GM18519 (cell line): ENCODE data around the gene GOLGA6A.
"Not testable (repeated sequence)": the region's sequence is repeated elsewhere in the genome, so short reads cannot be mapped to it uniquely, and the experiment has no call there.

Experiments
- ATAC-seq: cut with Tn5 transposase; IDR thresholded peaks from one replicate; pipeline ENCODE4 v1.9.1; 2021; ENCODE audit warnings: mild to moderate bottlenecking, moderate library complexity; ENCODE audit not compliant: unreplicated experiment, low FRiP score

The GOLGA6A gene

GRCh38 chr15:74053941-74054529 lies 28.3 kb downstream of the GOLGA6A start:
- no peak for ATAC-seq

GRCh38 chr15:74053517-74053916 lies 28.8 kb downstream of the GOLGA6A start:
- ATAC-seq = no peak

DNA sequence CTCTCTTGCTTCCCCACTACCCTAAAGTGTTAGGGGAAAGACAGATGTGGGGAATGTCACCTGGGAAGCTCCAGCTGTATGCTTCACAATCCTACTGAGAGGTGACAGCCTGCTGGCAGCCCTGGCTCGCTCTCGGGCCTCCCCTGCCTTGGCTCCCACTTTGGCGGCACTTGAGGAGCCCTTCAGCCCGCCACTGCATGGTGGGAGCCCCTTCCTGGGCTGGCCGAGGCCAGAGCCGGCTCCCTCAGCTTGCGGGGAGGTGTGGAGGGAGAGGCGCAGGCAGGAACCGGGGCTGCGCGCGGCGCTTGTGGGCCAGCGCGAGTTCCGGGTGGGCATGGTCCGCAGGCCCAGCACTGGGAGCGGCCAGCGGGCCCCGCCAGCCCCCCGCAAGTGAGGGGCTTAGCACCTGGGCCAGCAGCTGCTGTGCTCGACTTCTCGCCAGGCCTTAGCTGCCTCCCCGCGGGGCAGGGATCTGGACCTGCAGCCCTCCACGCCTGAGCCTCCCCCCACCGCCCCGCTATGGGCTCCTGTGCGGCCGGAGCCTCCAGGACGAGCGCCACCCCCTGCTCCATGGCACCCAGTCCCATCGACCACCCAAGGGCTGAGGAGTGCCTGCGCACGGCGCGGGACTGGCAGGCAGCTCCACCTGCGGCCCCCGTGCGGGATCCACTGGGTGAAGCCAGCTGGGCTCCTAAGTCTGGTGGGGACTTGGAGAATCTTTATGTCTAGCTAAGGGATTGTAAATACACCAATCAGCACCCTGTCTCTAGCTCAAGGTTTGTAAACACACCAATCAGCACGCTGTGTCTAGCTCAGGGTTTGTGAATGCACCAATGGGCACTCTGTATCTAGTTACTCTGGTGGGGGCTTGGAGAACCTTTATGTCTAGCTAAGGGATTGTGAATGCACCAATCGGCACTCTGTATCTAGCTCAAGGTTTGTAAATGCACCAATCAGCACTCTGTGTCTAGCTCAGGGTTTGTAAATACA lies 29.8 kb downstream of the GOLGA6A start:
- ATAC-seq = not testable (repeated sequence)

DNA sequence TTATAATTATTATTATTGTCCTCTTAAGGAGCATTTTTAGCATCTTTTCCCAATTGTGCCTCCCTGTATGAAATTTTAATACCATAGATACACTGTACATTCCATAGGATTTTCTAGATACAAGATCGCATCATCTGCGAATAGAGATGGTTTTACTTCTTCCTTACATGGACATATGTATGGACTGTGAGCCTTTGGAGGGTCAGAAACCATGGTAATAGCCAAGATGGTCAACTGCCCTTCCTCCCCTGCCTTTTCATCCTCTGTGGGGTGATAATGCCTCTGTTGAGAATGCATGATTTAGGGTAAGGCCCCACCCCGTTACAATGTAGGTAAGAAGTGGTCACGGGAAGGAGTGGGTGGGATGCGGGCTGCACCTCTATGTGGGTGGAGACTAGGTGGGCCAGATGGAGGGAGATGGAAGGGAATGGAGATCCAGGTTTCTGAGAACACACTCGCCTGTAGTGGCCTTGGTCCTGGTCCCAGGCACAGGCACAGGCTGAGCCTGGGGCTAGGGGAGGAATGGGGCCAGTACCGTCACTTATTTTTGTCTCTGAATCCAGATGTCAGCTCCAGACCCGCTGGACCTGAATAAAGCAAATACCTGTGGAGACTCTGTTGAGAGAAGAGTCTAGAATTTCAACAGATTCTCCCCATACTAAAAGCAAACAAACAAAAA lies 31.7 kb downstream of the GOLGA6A start:
- ATAC-seq = no peak

DNA sequence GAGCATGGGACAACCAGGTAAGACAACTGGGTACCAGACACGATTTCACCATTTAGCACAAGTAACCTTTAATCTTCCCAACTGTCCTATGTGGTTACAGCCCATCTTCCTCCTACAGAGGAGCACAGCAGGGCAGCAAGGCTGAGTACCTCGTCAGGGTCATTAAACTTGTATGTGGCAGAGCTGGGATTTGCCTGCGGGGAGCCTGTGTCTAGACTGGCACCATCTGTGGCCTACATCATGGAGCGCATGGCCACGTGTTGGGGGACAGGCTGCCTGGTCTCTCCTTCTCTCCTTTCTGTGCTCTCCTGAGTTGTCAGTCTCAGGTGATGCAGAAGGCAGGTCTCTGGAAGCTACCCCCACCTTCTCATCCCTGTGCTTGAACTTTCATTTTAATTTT lies 32.2 kb downstream of the GOLGA6A start:
- no peak for ATAC-seq

GRCh38 chr15:74046275-74046674 lies 36.1 kb downstream of the GOLGA6A start:
- no peak for ATAC-seq

- ATAC-seq = no peak
Observed at GRCh38 chr15:74045636-74046274, 36.6 kb downstream of the GOLGA6A start.

DNA sequence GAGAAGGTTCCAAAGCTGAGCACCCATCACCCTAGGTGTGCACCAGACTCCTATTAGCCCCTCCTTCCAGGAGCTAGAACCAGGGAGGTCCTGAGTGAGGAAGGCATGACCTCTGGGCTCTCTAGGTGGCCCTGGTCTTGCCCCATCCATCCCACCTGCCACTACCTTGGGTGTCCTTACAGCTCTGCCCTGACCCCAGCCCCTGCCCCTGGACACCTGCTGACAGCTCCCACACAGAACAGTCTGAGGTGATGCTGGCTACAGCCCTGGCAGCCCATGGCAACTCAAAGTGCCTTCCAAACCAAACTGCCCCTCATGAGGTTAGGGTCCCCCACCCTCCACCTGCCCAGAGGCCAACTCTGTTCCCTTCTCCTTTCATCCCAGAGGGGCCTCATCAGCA lies 37.2 kb downstream of the GOLGA6A start:
- no peak for ATAC-seq

DNA sequence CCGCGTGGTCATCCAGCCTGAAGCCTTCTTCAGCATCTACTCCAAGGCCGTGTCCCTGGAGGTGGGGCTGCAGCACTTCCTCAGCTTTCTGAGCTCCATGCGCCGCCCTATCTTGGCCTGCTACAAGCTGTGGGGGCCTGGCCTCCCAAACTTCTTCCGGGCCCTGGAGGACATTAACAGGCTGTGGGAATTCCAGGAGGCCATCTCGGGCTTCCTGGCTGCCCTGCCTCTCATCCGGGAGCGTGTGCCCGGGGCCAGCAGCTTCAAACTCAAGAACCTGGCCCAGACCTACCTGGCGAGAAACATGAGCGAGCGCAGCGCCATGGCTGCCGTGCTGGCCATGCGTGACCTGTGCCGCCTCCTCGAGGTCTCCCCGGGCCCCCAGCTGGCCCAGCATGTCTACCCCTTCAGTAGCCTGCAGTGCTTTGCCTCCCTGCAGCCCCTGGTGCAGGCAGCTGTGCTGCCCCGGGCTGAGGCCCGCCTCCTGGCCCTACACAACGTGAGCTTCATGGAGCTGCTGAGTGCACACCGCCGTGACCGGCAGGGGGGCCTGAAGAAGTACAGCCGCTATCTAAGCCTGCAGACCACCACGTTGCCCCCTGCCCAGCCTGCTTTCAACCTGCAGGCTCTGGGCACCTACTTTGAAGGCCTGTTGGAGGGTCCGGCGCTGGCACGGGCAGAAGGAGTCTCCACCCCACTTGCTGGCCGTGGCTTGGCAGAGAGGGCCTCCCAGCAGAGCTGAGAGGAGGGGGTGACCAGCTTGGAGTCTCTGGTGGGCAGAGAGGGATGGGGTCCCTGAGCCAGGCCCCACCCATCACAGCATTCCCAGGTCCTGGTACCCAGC lies 37.9 kb downstream of the GOLGA6A start:
- no peak for ATAC-seq

- ATAC-seq = no peak
Observed at GRCh38 chr15:74043425-74044266, 38.7 kb downstream of the GOLGA6A start.

- ATAC-seq = no peak
Observed at GRCh38 chr15:74042603-74043424, 39.5 kb downstream of the GOLGA6A start.

DNA sequence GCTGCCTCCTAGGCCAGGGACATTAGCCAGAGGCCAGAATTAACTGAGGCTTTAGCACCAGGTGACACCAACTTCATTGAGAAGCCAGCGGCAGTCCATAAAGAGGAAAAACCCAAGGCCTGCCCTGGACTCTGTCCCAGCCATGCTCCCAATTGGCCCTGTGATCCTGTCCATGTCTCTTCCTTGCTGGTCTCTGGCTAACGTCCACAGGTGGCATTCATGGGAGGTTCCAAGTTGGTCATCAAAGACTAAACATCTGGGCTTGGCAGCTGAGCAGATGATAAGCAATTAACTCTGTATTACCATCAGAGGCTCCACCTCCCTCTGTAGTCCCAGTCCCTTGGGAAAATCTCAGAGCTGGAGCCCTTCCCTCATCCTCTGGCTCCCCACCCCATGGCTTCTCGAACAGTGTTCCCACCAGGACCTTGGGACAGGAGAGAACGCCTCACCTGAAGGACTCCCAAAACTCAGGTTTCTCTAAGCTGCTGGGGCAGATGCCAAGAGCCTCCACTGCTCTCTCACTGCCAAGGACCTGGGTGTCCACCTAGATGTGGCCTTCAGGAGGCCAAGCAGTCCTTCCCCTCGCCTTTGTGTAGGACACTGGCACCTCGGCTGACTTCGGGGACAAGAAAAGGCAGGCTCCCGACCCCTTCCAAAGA lies 40.4 kb downstream of the GOLGA6A start:
- ATAC-seq = no peak

GRCh38 chr15:74041311-74041756 lies 41.0 kb downstream of the GOLGA6A start:
- no peak for ATAC-seq

GRCh38 chr15:74040109-74040850 lies 42.1 kb downstream of the GOLGA6A start:
- ATAC-seq = no peak

DNA sequence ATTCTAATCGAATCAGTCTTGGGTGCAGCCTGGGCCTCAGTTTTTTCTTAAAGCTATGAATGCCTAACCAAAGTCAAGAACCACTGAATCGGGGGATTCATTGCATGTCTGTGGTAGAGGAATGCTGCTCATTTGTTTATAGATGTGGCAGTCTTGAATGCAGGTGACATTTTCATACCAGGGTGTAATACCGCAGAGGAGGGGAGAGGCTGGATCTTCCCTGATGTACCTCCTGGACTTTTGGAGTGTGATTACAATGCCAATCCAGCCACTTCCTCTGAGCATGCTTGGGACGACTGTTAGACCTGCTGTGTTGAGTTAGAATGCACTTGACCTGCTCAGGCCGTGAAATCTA lies 42.7 kb downstream of the GOLGA6A start:
- ATAC-seq = no peak

DNA sequence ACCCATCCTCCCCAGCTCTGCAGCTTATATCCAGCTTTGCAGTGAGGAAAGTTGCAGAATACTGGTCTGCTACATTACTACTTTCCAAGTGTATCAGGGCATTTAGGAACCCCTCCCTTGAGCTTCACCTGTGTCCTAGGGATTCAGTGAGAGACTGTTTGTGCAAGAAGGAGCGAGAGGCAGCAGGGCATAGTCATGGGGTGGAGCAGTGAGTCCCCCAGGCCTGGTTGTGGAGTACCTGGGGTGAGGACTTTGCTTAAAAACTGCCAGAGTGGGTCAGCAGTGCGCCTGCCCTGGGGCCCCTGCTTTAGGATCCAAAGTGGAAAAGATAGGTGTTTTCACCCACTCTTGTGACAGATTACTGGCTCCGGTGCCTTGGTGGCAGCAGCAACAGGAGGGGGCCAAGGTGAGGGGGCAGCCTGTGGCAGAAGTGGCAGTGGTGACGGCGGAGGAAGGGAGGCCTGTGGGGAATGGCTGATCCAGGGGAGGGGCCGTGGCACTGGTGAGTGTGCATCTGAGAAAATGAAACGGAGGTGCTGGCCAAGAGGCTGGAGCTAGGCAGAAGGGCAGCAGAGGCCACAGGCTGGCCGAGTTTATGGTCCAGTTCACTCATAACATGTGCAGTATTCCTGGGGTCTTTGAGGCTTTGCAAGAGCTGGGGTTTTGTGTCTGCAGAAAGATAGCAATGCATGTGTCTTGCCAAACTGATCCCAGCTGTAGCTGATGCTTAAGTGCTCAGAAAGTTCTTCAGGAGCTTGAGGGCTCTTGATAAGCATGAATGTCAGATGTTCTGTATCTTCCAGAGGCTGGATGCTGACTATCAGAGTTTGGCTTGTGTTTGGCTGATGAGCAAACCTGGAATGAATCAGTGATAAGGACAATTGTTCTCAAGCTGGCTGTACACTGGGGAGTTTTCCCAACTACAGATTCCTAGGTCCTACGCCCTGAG lies 43.4 kb downstream of the GOLGA6A start:
- ATAC-seq = no peak
